Left ventricle myocardium inferior (tissue), 1 donor: ENCODE data around the gene DPEP3. TPM values are rescaled to one million over a fixed set of nuclear protein-coding genes. Genes with fewer than 3 reads are reported as not detected.
A peak's percentile ranks its signal among the peaks of the same experiment; 100 is the strongest.

ENCODE experiments used
- DNase-seq: peaks from one replicate; pipeline ENCODE4 v3.0.0-alpha.2; 2020
- H3K27ac ChIP-seq: fragments of 200-600 bp; replicated peaks from 2 replicates; pipeline ENCODE4 v1.8.0; 2021
- H3K27me3 ChIP-seq: fragments of 200-600 bp; 2 replicates; pipeline ENCODE4 v1.8.0; 2021; ENCODE audit warnings: low read depth
- H3K36me3 ChIP-seq: fragments of 200-600 bp; 2 replicates; pipeline ENCODE4 v1.8.0; 2021
- H3K4me1 ChIP-seq: fragments of 200-600 bp; 2 replicates; pipeline ENCODE4 v1.8.0; 2021
- H3K4me3 ChIP-seq: fragments of 200-600 bp; 2 replicates; pipeline ENCODE4 v1.8.0; 2021; ENCODE audit warnings: mild to moderate bottlenecking, moderate library complexity
- H3K9me3 ChIP-seq: fragments of 200-600 bp; replicated peaks from 2 replicates; pipeline ENCODE4 v1.8.0; 2021
- intact Hi-C: fragments of 100-400 bp; cut with micrococcal nuclease; formaldehyde crosslinking; loops from one replicate; pipeline ENCODE4 v1.11.0; 2022
- total RNA-seq: library from RNA; stranded (reverse); fragmentation: NEBNext Ultra II Directional; extraction: Animal tissue kit (Norgen Biotek cat#: 25700); gene quantifications from one replicate; pipeline ENCODE4 v1.2.1, GENCODE V29; 2021
- TF ChIP-seq, protein P1 (sequence below): fragments of 200-600 bp; IDR thresholded peaks from 2 replicates; pipeline ENCODE4 v1.8.0; 2021; ENCODE audit warnings: antibody characterized with exemption, mild to moderate bottlenecking, borderline replicate concordance
- donor health status: DM: no; HTN: yes; CAD: no; lungs with severe emphysema.

Gene DPEP3
- total RNA-seq, 1 donor from 2014 or later: not detected

- peaks cover 41% of the 10 kb centered on the region for H3K4me1 ChIP-seq
- H3K4me3 ChIP-seq: no peak within 1 kb of the TSS
- H3K27me3 ChIP-seq: no peaks in the 10 kb centered on the region
- intact Hi-C loops: no loop called here
- H3K9me3 ChIP-seq: no peaks in the 10 kb centered on the region
- DNase-seq: no peak
- no peak within 1 kb of the TSS for H3K27ac ChIP-seq
- TF ChIP-seq, protein P1, sequence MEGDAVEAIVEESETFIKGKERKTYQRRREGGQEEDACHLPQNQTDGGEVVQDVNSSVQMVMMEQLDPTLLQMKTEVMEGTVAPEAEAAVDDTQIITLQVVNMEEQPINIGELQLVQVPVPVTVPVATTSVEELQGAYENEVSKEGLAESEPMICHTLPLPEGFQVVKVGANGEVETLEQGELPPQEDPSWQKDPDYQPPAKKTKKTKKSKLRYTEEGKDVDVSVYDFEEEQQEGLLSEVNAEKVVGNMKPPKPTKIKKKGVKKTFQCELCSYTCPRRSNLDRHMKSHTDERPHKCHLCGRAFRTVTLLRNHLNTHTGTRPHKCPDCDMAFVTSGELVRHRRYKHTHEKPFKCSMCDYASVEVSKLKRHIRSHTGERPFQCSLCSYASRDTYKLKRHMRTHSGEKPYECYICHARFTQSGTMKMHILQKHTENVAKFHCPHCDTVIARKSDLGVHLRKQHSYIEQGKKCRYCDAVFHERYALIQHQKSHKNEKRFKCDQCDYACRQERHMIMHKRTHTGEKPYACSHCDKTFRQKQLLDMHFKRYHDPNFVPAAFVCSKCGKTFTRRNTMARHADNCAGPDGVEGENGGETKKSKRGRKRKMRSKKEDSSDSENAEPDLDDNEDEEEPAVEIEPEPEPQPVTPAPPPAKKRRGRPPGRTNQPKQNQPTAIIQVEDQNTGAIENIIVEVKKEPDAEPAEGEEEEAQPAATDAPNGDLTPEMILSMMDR: no peak
- peaks cover 34% of the 10 kb centered on the region for H3K36me3 ChIP-seq
These were observed 48.4 kb downstream of the DPEP3 start, which contains the start of gene CTRL for GRCh38 chr16:67931712-67932461. Gene CTRL, minus strand, starts transcription at chr16:67931862. Its CDS starts 10 bp downstream, at chr16:67931852.

DNA sequence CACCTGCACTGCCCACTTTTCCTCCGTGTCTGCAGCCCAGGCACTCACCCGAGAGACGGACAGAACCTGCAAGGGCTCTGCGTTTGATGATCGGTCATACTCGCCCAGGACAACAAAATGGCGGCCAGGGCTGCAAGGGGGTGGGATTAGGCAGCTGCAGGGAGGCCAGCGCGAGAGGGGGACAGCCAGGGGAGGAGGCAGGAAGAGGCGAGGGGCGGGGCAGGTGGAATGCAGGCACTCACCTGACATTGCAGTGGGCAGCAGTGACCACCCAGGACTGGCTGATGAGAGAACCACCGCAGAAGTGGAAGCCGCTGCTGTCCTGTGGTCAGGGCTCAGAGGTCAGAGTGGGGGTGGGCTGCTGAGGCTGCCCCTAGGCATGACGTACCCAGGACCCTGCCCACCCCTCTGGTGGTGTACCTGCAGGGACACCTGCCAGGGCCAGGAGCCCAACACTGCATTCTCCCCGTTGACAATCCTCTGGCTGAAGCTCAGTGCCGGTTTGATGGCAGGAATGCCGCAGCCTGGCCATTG, 49.6 kb downstream of the DPEP3 start:
- no peak for DNase-seq
- TF ChIP-seq, protein P1: no peak
- no peaks in the 10 kb centered on the region for H3K9me3 ChIP-seq
- H3K36me3 ChIP-seq: peaks cover 34% of the 10 kb centered on the region
- H3K27me3 ChIP-seq: no peaks in the 10 kb centered on the region
- intact Hi-C loops: no loop called here
- H3K27ac ChIP-seq: no peak overlapping the region
- H3K4me1 ChIP-seq: peaks cover 41% of the 10 kb centered on the region
- no peak overlapping the region for H3K4me3 ChIP-seq

GRCh38 chr16:67930191-67930590, 50.1 kb downstream of the DPEP3 start:
- intact Hi-C loops: no loop called here
- H3K36me3 ChIP-seq: peaks cover 34% of the 10 kb centered on the region
- TF ChIP-seq, protein P1: no peak

DNA sequence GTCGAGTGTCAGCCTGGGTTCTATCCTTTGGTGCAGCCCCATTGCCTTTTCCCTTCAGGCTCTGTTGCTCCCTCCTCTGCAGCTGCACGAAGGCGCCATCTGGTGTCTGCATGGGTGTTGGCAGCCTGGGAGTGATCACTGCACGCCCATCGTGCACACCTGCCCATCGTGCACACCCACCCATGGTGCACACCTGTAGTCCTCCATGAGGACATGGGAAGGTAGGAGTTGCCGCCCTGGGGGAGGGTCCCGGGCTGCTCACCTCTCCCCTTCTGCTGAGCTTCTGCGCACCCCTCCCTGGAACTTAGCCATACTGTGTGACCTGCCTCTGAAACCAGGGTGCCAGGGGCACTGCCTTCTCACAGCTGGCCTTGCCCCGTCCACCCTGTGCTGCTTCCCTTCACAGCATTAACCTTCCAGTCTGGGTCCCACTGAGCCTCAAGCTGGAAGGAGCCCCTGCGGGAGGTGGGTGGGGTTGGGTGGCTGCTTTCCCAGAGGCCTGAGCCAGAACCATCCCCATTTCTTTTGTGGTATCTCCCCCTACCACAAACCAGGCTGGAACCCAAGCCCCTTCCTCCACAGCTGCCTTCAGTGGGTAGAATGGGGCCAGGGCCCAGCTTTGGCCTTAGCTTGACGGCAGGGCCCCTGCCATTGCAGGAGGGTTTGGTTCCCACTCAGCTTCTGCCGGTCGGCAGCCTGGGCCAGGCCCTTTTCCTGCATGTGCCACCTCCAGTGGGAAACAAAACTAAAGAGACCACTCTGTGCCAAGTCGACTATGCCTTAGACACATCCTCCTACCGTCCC, 51.5 kb downstream of the DPEP3 start:
- peaks cover 41% of the 10 kb centered on the region for H3K4me1 ChIP-seq
- H3K36me3 ChIP-seq: peaks cover 30% of the 10 kb centered on the region
- TF ChIP-seq, protein P1: peak; percentile 91

More at GRCh38 chr16:67930191-67930590, 50.1 kb downstream of the DPEP3 start:
- Histone ChIP-seq H3K27ac (no peak overlapping the region), H3K27me3 (no peaks in the 10 kb centered on the region), H3K4me1 (peaks cover 42% of the 10 kb centered on the region), H3K4me3 (no peak overlapping the region), H3K9me3 (no peaks in the 10 kb centered on the region)
- no peak for DNase-seq

DNA sequence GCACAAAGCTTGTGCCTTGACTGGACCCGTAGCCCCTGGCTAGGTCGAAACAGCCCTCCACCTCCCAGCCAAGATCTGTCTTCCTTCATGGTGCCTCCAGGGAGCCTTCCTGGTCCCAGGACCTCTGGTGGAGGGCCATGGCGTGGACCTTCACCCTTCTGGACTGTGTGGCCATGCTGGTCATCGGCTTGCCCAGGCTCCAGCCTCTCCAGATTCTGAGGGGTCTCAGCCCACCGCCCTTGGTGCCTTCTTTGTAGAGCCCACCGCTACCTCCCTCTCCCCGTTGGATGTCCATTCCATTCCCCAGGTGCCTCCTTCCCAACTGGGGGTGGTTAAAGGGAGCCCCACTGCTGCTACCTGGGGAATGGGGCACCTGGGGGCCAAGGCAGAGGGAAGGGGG, 52.2 kb downstream of the DPEP3 start:
- H3K27me3 ChIP-seq: no peaks in the 10 kb centered on the region
- no peak for DNase-seq
- no peak overlapping the region for H3K4me3 ChIP-seq
- H3K9me3 ChIP-seq: no peaks in the 10 kb centered on the region
- intact Hi-C loops: no loop called here
- TF ChIP-seq, protein P1: no peak
- peaks cover 26% of the 10 kb centered on the region for H3K36me3 ChIP-seq
- peaks cover 46% of the 10 kb centered on the region for H3K4me1 ChIP-seq
- H3K27ac ChIP-seq: no peak overlapping the region

More for the DNA sequence above, 51.5 kb downstream of the DPEP3 start:
- peak; percentile 65 for DNase-seq
- H3K9me3 ChIP-seq: no peaks in the 10 kb centered on the region
- H3K27me3 ChIP-seq: no peaks in the 10 kb centered on the region
- no peak overlapping the region for H3K27ac ChIP-seq
- H3K4me3 ChIP-seq: no peak overlapping the region
- intact Hi-C loops: no loop called here
